Fibroblast of peridontal ligament (primary cell): ENCODE measurements around the gene ZNF497.
A peak's percentile ranks its signal among the peaks of the same experiment; 100 is the strongest.
"Not testable (repeated sequence)": the region's sequence is repeated elsewhere in the genome, so short reads cannot be mapped to it uniquely, and the experiment has no call there.

Experiments
- DNase-seq: peaks from one replicate; pipeline ENCODE4 v3.0.0-alpha.2; 2010; ENCODE audit errors: extremely low read depth

ZNF497 gene

GRCh38 chr19:58394821-58395219, 32.3 kb upstream of the ZNF497 start:
- DNase-seq = no peak

- DNase-seq = no peak
Observed at GRCh38 chr19:58393725-58394033, 31.1 kb upstream of the ZNF497 start.

GRCh38 chr19:58392945-58393724, 30.6 kb upstream of the ZNF497 start:
- no peak for DNase-seq

GRCh38 chr19:58388175-58388526, 25.6 kb upstream of the ZNF497 start:
- no peak for DNase-seq

GRCh38 chr19:58387338-58388174, 25.0 kb upstream of the ZNF497 start:
- no peak for DNase-seq

- peak; percentile 99 for DNase-seq
Observed at GRCh38 chr19:58386576-58387337, 24.2 kb upstream of the ZNF497 start, which contains the start of gene RPS5. Gene RPS5 (plus strand): TSS chr19:58387269. CDS start chr19:58388138, 869 bp downstream.

- DNase-seq = no peak
Observed at GRCh38 chr19:58385891-58386575, 23.5 kb upstream of the ZNF497 start.

- no peak for DNase-seq
Observed at GRCh38 chr19:58385313-58385890, 22.9 kb upstream of the ZNF497 start.

GRCh38 chr19:58382997-58383603, 20.5 kb upstream of the ZNF497 start:
- DNase-seq = no peak

- DNase-seq = no peak
Observed at GRCh38 chr19:58381460-58382212, 19.1 kb upstream of the ZNF497 start.

- DNase-seq = peak; percentile 100
Observed at GRCh38 chr19:58380662-58381459, 18.3 kb upstream of the ZNF497 start, which contains the start of gene ZNF837. Gene ZNF837 (minus strand): TSS chr19:58381030. CDS start chr19:58369332, 11,698 bp downstream.

- no peak for DNase-seq
Observed at GRCh38 chr19:58380037-58380661, 17.6 kb upstream of the ZNF497 start.

GRCh38 chr19:58379246-58379645, 16.7 kb upstream of the ZNF497 start:
- DNase-seq = no peak

GRCh38 chr19:58376724-58377123, 14.2 kb upstream of the ZNF497 start:
- DNase-seq = not testable (repeated sequence)

- DNase-seq = peak; percentile 34
Observed at GRCh38 chr19:58374200-58374599, 11.6 kb upstream of the ZNF497 start.

- no peak for DNase-seq
Observed at GRCh38 chr19:58372311-58373133, 10.0 kb upstream of the ZNF497 start.

- DNase-seq = no peak
Observed at GRCh38 chr19:58368561-58369360, 6.2 kb upstream of the ZNF497 start.
